Left lung (tissue), 10 donors: Measurements from ENCODE around the gene RAI1. TPM values are rescaled to one million over a fixed set of nuclear protein-coding genes. Genes with fewer than 3 reads are reported as not detected.

Experiments
- ATAC-seq: fragments of 200-7000 bp; cut with Tn5 transposase; one replicate; pipeline ENCODE4 v1.9.1; 2020; ENCODE audit warnings: moderate library complexity
- DNase-seq, 4 donors: peaks; one replicate each; pipeline ENCODE4 v3.0.0-alpha.2; 2013 to 2020
- H3K27ac ChIP-seq, 2 donors: fragments of 200-600 bp; sonication (generic) in 1 of 2; one replicate each; pipeline versions ENCODE4 v1.5.0 to v1.8.0; 2020 to 2021
- H3K27me3 ChIP-seq, 2 donors: fragments of 200-600 bp; sonication (generic) in 1 of 2; one replicate each; pipeline versions ENCODE4 v1.5.0 to v1.8.0; 2020 to 2021
- H3K36me3 ChIP-seq, 2 donors: fragments of 200-600 bp; sonication (generic) in 1 of 2; one replicate each; pipeline versions ENCODE4 v1.5.0 to v1.8.0; 2020 to 2021
- H3K4me1 ChIP-seq, 2 donors: fragments of 200-600 bp; one replicate each; pipeline ENCODE4 v1.8.0; 2021
- H3K4me3 ChIP-seq, 2 donors: fragments of 200-600 bp; sonication (generic) in 1 of 2; one replicate each; pipeline versions ENCODE4 v1.5.0 to v1.8.0; 2020 to 2021; ENCODE audit warnings: mild to moderate bottlenecking in 1 of 2
- H3K9me3 ChIP-seq, 2 donors: fragments of 200-600 bp; sonication (generic) in 1 of 2; one replicate each; pipeline versions ENCODE4 v1.5.0 to v1.8.0; 2020 to 2021
- intact Hi-C, 2 donors: fragments of 100-400 bp; cut with DNase I; formaldehyde crosslinking; loops; one replicate each; pipeline versions ENCODE4 v1.11.2 to v1.14.2; 2022
- polyA plus RNA-seq, 6 donors: library from polyadenylated mRNA; unstranded; fragments of 120-200 nt; gene quantifications; one replicate each; pipeline ENCODE4 v1.2.1, GENCODE V29; 2013; ENCODE audit not compliant: insufficient read length in 6 of 6
- total RNA-seq, 2 donors: library from RNA; stranded (reverse); fragmentation: NEBNext Ultra II Directional; extraction: Animal tissue kit (Norgen Biotek cat#: 25700); gene quantifications; one replicate each; pipeline ENCODE4 v1.2.1, GENCODE V29; 2021
- TF ChIP-seq, protein P1 (sequence below), 2 donors: fragments of 200-600 bp; sonication (generic) in 1 of 2; IDR thresholded peaks; one replicate each; pipeline versions ENCODE4 v1.5.0 to v1.8.0; 2021; ENCODE audit warnings: antibody characterized with exemption in 2 of 2
- donor health status: DM: no; HTN: yes; CAD: no.
- donor health status: DM: no; HTN: no; CAD: no.

Gene RAI1
- total and polyA plus RNA-seq, 8 donors: 28.8 to 43.8 (median 34.7) TPM

DNA sequence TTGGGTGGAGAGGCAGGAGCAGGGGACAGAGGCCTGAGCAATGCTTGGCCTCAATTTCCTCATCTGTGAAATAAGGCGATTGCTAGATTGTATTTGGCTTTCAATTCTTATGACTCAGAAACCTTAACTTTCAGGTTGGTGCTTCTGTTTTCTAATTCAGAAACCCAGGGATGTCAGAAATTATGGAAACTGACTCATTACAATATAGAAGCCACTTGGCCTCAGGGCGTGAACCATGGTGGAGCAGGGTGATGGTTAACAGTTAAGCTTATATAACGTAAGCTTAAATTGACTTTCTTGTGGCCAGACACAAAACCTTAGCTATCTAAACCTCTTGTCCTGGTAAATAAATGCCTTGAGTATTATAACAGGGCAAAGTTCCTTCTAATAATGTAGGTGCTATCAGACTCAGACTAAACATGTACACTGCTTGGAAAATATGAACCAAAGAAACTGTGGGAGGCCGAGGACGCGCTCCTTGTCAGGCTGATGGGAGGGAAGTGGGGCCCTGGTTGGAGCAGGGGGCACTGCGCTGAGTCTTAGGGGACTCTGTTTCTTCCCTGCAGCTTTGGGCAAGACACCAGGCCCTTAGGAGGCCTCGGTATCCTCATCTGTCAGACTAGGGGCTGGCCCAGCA lies 172.7 kb downstream of the RAI1 start:
- no peaks in the 10 kb centered on the region for H3K27me3 ChIP-seq
- TF ChIP-seq, protein P1, sequence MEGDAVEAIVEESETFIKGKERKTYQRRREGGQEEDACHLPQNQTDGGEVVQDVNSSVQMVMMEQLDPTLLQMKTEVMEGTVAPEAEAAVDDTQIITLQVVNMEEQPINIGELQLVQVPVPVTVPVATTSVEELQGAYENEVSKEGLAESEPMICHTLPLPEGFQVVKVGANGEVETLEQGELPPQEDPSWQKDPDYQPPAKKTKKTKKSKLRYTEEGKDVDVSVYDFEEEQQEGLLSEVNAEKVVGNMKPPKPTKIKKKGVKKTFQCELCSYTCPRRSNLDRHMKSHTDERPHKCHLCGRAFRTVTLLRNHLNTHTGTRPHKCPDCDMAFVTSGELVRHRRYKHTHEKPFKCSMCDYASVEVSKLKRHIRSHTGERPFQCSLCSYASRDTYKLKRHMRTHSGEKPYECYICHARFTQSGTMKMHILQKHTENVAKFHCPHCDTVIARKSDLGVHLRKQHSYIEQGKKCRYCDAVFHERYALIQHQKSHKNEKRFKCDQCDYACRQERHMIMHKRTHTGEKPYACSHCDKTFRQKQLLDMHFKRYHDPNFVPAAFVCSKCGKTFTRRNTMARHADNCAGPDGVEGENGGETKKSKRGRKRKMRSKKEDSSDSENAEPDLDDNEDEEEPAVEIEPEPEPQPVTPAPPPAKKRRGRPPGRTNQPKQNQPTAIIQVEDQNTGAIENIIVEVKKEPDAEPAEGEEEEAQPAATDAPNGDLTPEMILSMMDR (IDR thresholded peaks at IDR 0.05): no peak
- H3K9me3 ChIP-seq: no peaks in the 10 kb centered on the region
- H3K36me3 ChIP-seq: no peaks in the 10 kb centered on the region
- ATAC-seq: no peak
- H3K4me3 ChIP-seq: no peak overlapping the region
- intact Hi-C loops: no loop called here
- H3K4me1 ChIP-seq: peaks cover 17 to 27% of the 10 kb centered on the region in 2 donors
- no peak for DNase-seq
- H3K27ac ChIP-seq: no peak overlapping the region

- TF ChIP-seq, protein P1 (IDR thresholded peaks at IDR 0.05): no peak
- DNase-seq (no peak), ATAC-seq (no peak)
- H3K9me3 ChIP-seq: no peaks in the 10 kb centered on the region
- H3K4me3 ChIP-seq: no peak overlapping the region
- intact Hi-C loops: no loop called here
- no peaks in the 10 kb centered on the region for H3K27me3 ChIP-seq
- H3K27ac ChIP-seq: no peak overlapping the region
- peaks cover 0 to under 1% of the 10 kb centered on the region in 2 donors for H3K36me3 ChIP-seq
- H3K4me1 ChIP-seq: peaks cover 7 to 18% of the 10 kb centered on the region in 2 donors
Measured at GRCh38 chr17:17855976-17856375, 174.7 kb downstream of the RAI1 start.

DNA sequence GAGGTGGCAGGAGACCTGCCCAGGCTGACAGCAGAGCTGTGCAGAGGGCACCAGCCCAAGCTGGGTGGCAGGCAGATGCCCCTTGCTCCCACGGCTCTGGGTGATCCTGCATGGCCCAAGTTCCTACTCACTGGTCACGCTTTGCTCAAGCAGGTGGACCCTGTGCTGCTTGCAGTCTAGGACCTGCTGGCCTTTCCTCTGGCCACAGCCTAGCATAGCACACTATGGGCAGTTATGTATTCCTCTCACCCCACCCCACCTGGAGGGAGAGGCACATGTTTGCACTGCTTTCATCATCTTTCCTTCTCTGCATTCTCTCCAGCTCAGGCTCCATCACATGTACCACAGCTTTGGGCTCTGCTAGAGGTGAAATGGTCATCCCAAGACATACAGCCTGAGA lies 175.1 kb downstream of the RAI1 start:
- no peak overlapping the region for H3K4me3 ChIP-seq
- intact Hi-C loops: no loop called here
- no peaks in the 10 kb centered on the region for H3K9me3 ChIP-seq
- H3K27ac ChIP-seq: no peak overlapping the region
- DNase-seq (no peak), ATAC-seq (no peak)
- peaks cover 0 to 5% of the 10 kb centered on the region in 2 donors for H3K36me3 ChIP-seq
- TF ChIP-seq, protein P1 (IDR thresholded peaks at IDR 0.05): no peak
- H3K27me3 ChIP-seq: no peaks in the 10 kb centered on the region
- H3K4me1 ChIP-seq: peaks cover 7 to 18% of the 10 kb centered on the region in 2 donors

DNA sequence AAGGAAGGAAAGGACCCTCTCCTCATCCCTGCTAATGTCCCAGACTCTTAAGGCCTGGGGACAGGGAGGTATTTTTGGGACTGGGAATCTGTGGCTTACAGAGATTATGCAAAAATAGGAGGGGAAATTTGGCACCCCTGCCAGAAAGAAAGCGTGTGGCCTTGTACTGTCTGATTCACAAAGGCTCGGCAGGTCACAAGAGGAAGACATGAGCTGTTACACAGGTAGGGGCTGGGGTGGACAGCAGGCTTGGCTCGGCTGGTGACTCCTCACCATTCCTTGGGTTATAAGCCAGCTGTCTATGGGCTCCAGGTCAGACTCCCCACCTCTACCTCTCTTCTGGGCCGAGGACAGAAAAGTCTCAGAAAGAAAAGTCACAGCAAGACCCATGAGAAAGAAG lies 176.2 kb downstream of the RAI1 start:
- Histone ChIP-seq H3K27ac (no peak overlapping the region), H3K4me1 (peaks cover 7 to 14% of the 10 kb centered on the region in 2 donors), H3K27me3 (no peaks in the 10 kb centered on the region), H3K36me3 (peaks cover 0 to 11% of the 10 kb centered on the region in 2 donors), H3K4me3 (no peak overlapping the region), H3K9me3 (no peaks in the 10 kb centered on the region)
- ATAC-seq: no peak
- no peak for DNase-seq
- intact Hi-C loops: no loop called here
- TF ChIP-seq, protein P1 (IDR thresholded peaks at IDR 0.05): no peak

DNA sequence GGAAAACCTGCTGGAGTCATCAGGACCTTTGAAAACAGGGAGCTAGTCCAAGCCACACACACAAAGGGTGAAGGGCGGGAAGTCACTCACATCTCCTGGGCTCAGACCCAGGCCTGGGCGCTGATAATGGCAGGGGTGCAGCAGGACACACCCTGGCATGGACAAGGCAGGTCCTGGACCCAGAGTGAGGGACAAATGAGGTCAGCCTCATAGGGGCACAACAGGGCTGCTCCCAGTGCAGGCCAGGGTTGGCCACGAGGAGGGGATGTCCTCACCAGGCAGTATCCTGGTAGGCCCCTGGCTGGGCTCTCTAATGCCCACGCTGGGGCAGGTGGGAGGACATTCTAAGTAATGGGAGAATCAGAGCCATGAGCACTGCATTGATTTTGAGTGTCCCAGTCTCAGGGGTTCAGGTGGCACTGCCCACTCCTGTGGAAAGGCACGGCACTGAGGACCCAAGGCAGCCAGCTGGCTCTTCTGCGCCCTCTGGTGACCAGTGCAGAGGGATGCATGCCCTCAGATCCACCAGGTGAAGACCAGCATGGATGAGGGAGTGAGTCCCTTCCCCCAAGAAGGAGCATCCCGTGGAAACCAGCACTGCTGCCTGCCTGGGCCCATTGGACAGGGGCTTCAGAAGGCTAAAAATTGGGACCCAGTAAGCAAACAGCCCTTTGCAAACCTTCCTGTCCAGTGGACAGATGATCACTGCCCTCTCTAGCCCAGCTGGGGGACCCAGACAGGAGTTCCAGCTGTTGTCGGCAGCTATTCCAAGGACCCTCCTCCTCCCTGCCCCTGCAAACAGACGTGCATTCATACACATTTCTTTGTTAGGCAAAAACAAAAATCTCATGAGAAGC lies 178.9 kb downstream of the RAI1 start:
- peaks cover 7 to 14% of the 10 kb centered on the region in 2 donors for H3K4me1 ChIP-seq
- H3K36me3 ChIP-seq: peaks cover 0 to 12% of the 10 kb centered on the region in 2 donors
- TF ChIP-seq, protein P1 (IDR thresholded peaks at IDR 0.05): peak; percentile 92 to 95
- H3K27me3 ChIP-seq: no peaks in the 10 kb centered on the region
- H3K4me3 ChIP-seq: no peak overlapping the region
- intact Hi-C loops: loop anchor here (5.0 to 10.0 kb wide), 3 partner anchors 45 to 175 kb away; partner anchors contain the start of gene RAI1 (in 1 of the 2)
- DNase-seq (peak in 3 of 4 donors; percentile 75 to 91 (median 77)), ATAC-seq (peak; percentile 97)
- peak overlapping the region; percentile 24 to 30 for H3K27ac ChIP-seq
- no peaks in the 10 kb centered on the region for H3K9me3 ChIP-seq
